ENCODE measurements around the gene FLT4.

Gene FLT4

GRCh38 chr5:180591311-180591887, 58.0 kb downstream of the FLT4 start, which contains the start of gene SCGB3A1:
Gene SCGB3A1, minus strand, starts transcription at chr5:180591499. Its CDS starts 37 bp downstream, at chr5:180591462.
- no peaks in the 10 kb centered on the region for H3K36me3 ChIP-seq (ENCODE audit: control insufficient read depth, insufficient read depth, low read length, severe bottlenecking)
- H3K9me3 ChIP-seq (ENCODE audit: control insufficient read depth, low read length), result no peaks in the 10 kb centered on the region
- no peak within 1 kb of the TSS for H3K9ac ChIP-seq (ENCODE audit: low read length)
- DNase-seq (ENCODE audit: low read depth), result peak; percentile 24
- H3K4me1 ChIP-seq (ENCODE audit: control insufficient read depth, insufficient read depth, low read length), result no peaks in the 10 kb centered on the region
- peaks cover 39% of the 10 kb centered on the region for H3K27me3 ChIP-seq (replicated peaks; ENCODE audit: control insufficient read depth, insufficient read depth, low read length)
- H3K4me3 ChIP-seq (ENCODE audit: low read length), result no peak within 1 kb of the TSS

GRCh38 chr5:180590543-180591310, 58.7 kb downstream of the FLT4 start:
- H3K4me3 ChIP-seq (ENCODE audit: low read length), result no peak overlapping the region
- H3K9ac ChIP-seq (ENCODE audit: low read length), result no peak overlapping the region
- peaks cover 39% of the 10 kb centered on the region for H3K27me3 ChIP-seq (replicated peaks; ENCODE audit: control insufficient read depth, insufficient read depth, low read length)
- H3K4me1 ChIP-seq (ENCODE audit: control insufficient read depth, insufficient read depth, low read length), result no peaks in the 10 kb centered on the region
- H3K36me3 ChIP-seq (ENCODE audit: control insufficient read depth, insufficient read depth, low read length, severe bottlenecking), result no peaks in the 10 kb centered on the region
- H3K9me3 ChIP-seq (ENCODE audit: control insufficient read depth, low read length), result no peaks in the 10 kb centered on the region
- DNase-seq (ENCODE audit: low read depth), result peak; percentile 3

GRCh38 chr5:180589771-180590542, 59.4 kb downstream of the FLT4 start:
- H3K9me3 ChIP-seq (ENCODE audit: control insufficient read depth, low read length), result peaks cover 5% of the 10 kb centered on the region
- peaks cover 39% of the 10 kb centered on the region for H3K27me3 ChIP-seq (replicated peaks; ENCODE audit: control insufficient read depth, insufficient read depth, low read length)
- H3K9ac ChIP-seq (ENCODE audit: low read length), result no peak overlapping the region
- DNase-seq (ENCODE audit: low read depth), result peak; percentile 3
- no peak overlapping the region for H3K4me3 ChIP-seq (ENCODE audit: low read length)
- H3K4me1 ChIP-seq (ENCODE audit: control insufficient read depth, insufficient read depth, low read length), result no peaks in the 10 kb centered on the region
- no peaks in the 10 kb centered on the region for H3K36me3 ChIP-seq (ENCODE audit: control insufficient read depth, insufficient read depth, low read length, severe bottlenecking)

- Histone ChIP-seq H3K27me3 (replicated peaks; ENCODE audit: control insufficient read depth, insufficient read depth, low read length) (peaks cover 23% of the 10 kb centered on the region), H3K4me3 (ENCODE audit: low read length) (no peak overlapping the region), H3K9ac (ENCODE audit: low read length) (no peak overlapping the region), H3K4me1 (ENCODE audit: control insufficient read depth, insufficient read depth, low read length) (no peaks in the 10 kb centered on the region), H3K9me3 (ENCODE audit: control insufficient read depth, low read length) (peaks cover 7% of the 10 kb centered on the region), H3K36me3 (ENCODE audit: control insufficient read depth, insufficient read depth, low read length, severe bottlenecking) (no peaks in the 10 kb centered on the region)
- no peak for DNase-seq (ENCODE audit: low read depth)
Observed at GRCh38 chr5:180586870-180587269, 62.5 kb downstream of the FLT4 start.

GRCh38 chr5:180586204-180586603, 63.2 kb downstream of the FLT4 start:
- peaks cover 7% of the 10 kb centered on the region for H3K9me3 ChIP-seq (ENCODE audit: control insufficient read depth, low read length)
- H3K4me1 ChIP-seq (ENCODE audit: control insufficient read depth, insufficient read depth, low read length), result no peaks in the 10 kb centered on the region
- peaks cover 22% of the 10 kb centered on the region for H3K27me3 ChIP-seq (replicated peaks; ENCODE audit: control insufficient read depth, insufficient read depth, low read length)
- no peak for DNase-seq (ENCODE audit: low read depth)
- H3K4me3 ChIP-seq (ENCODE audit: low read length), result no peak overlapping the region
- H3K36me3 ChIP-seq (ENCODE audit: control insufficient read depth, insufficient read depth, low read length, severe bottlenecking), result no peaks in the 10 kb centered on the region
- H3K9ac ChIP-seq (ENCODE audit: low read length), result no peak overlapping the region

GRCh38 chr5:180583738-180584137, 65.7 kb downstream of the FLT4 start:
- no peak for DNase-seq (ENCODE audit: low read depth)
- Histone ChIP-seq H3K4me3 (ENCODE audit: low read length) (no peak overlapping the region), H3K9me3 (ENCODE audit: control insufficient read depth, low read length) (peaks cover 7% of the 10 kb centered on the region), H3K4me1 (ENCODE audit: control insufficient read depth, insufficient read depth, low read length) (no peaks in the 10 kb centered on the region), H3K27me3 (replicated peaks; ENCODE audit: control insufficient read depth, insufficient read depth, low read length) (peaks cover 11% of the 10 kb centered on the region), H3K9ac (ENCODE audit: low read length) (no peak overlapping the region), H3K36me3 (ENCODE audit: control insufficient read depth, insufficient read depth, low read length, severe bottlenecking) (no peaks in the 10 kb centered on the region)

- Histone ChIP-seq H3K4me3 (ENCODE audit: low read length) (no peak overlapping the region), H3K4me1 (ENCODE audit: control insufficient read depth, insufficient read depth, low read length) (no peaks in the 10 kb centered on the region), H3K9ac (ENCODE audit: low read length) (no peak overlapping the region), H3K27me3 (replicated peaks; ENCODE audit: control insufficient read depth, insufficient read depth, low read length) (no peaks in the 10 kb centered on the region), H3K9me3 (ENCODE audit: control insufficient read depth, low read length) (peaks cover 7% of the 10 kb centered on the region), H3K36me3 (ENCODE audit: control insufficient read depth, insufficient read depth, low read length, severe bottlenecking) (peaks cover 17% of the 10 kb centered on the region)
- no peak for DNase-seq (ENCODE audit: low read depth)
Observed at GRCh38 chr5:180580681-180581080, 68.7 kb downstream of the FLT4 start.

GRCh38 chr5:180575571-180575970, 73.8 kb downstream of the FLT4 start:
- no peak overlapping the region for H3K4me3 ChIP-seq (ENCODE audit: low read length)
- no peaks in the 10 kb centered on the region for H3K27me3 ChIP-seq (replicated peaks; ENCODE audit: control insufficient read depth, insufficient read depth, low read length)
- peaks cover 59% of the 10 kb centered on the region for H3K36me3 ChIP-seq (ENCODE audit: control insufficient read depth, insufficient read depth, low read length, severe bottlenecking)
- no peaks in the 10 kb centered on the region for H3K9me3 ChIP-seq (ENCODE audit: control insufficient read depth, low read length)
- peak; percentile 3 for DNase-seq (ENCODE audit: low read depth)
- no peak overlapping the region for H3K9ac ChIP-seq (ENCODE audit: low read length)
- H3K4me1 ChIP-seq (ENCODE audit: control insufficient read depth, insufficient read depth, low read length), result peaks cover 7% of the 10 kb centered on the region

GRCh38 chr5:180568914-180569313, 80.5 kb downstream of the FLT4 start:
- no peaks in the 10 kb centered on the region for H3K9me3 ChIP-seq (ENCODE audit: control insufficient read depth, low read length)
- H3K4me1 ChIP-seq (ENCODE audit: control insufficient read depth, insufficient read depth, low read length), result no peaks in the 10 kb centered on the region
- H3K4me3 ChIP-seq (ENCODE audit: low read length), result no peak overlapping the region
- no peaks in the 10 kb centered on the region for H3K27me3 ChIP-seq (replicated peaks; ENCODE audit: control insufficient read depth, insufficient read depth, low read length)
- peaks cover 83% of the 10 kb centered on the region for H3K36me3 ChIP-seq (ENCODE audit: control insufficient read depth, insufficient read depth, low read length, severe bottlenecking)
- no peak overlapping the region for H3K9ac ChIP-seq (ENCODE audit: low read length)
- DNase-seq (ENCODE audit: low read depth), result no peak

- no peaks in the 10 kb centered on the region for H3K4me1 ChIP-seq (ENCODE audit: control insufficient read depth, insufficient read depth, low read length)
- H3K4me3 ChIP-seq (ENCODE audit: low read length), result no peak overlapping the region
- no peaks in the 10 kb centered on the region for H3K27me3 ChIP-seq (replicated peaks; ENCODE audit: control insufficient read depth, insufficient read depth, low read length)
- no peak for DNase-seq (ENCODE audit: low read depth)
- H3K36me3 ChIP-seq (ENCODE audit: control insufficient read depth, insufficient read depth, low read length, severe bottlenecking), result peaks cover 40% of the 10 kb centered on the region
- H3K9me3 ChIP-seq (ENCODE audit: control insufficient read depth, low read length), result no peaks in the 10 kb centered on the region
- H3K9ac ChIP-seq (ENCODE audit: low read length), result no peak overlapping the region
Observed at GRCh38 chr5:180563994-180564393, 85.4 kb downstream of the FLT4 start.

GRCh38 chr5:180558232-180558631, 91.2 kb downstream of the FLT4 start:
- Histone ChIP-seq H3K4me1 (ENCODE audit: control insufficient read depth, insufficient read depth, low read length) (no peaks in the 10 kb centered on the region), H3K27me3 (replicated peaks; ENCODE audit: control insufficient read depth, insufficient read depth, low read length) (no peaks in the 10 kb centered on the region), H3K9ac (ENCODE audit: low read length) (no peak overlapping the region), H3K4me3 (ENCODE audit: low read length) (no peak overlapping the region), H3K9me3 (ENCODE audit: control insufficient read depth, low read length) (no peaks in the 10 kb centered on the region), H3K36me3 (ENCODE audit: control insufficient read depth, insufficient read depth, low read length, severe bottlenecking) (peaks cover 18% of the 10 kb centered on the region)
- no peak for DNase-seq (ENCODE audit: low read depth)

All from adipocyte (in vitro differentiated cells).